CD4-positive, alpha-beta T cell treated with Interleukin-6 at 100 ng/mL for 8 hours (primary cell): ENCODE results near the gene GALNT2.

Experiments used
- DNase-seq: peaks from one replicate; pipeline ENCODE4 v3.0.0-alpha.2; 2020; ENCODE audit warnings: mixed read lengths, low spot score

The GALNT2 gene

GRCh38 chr1:230301822-230302221, 234.8 kb downstream of the GALNT2 start:
- no peak for DNase-seq

- DNase-seq = no peak
These were observed 236.0 kb downstream of the GALNT2 start for GRCh38 chr1:230303069-230303468.

- no peak for DNase-seq
These were observed 236.8 kb downstream of the GALNT2 start for GRCh38 chr1:230303822-230304221.

GRCh38 chr1:230306169-230306568, 239.1 kb downstream of the GALNT2 start:
- DNase-seq = no peak

GRCh38 chr1:230307213-230307612, 240.2 kb downstream of the GALNT2 start:
- no peak for DNase-seq

- DNase-seq = no peak
These were observed 241.0 kb downstream of the GALNT2 start for GRCh38 chr1:230308039-230308438.

- no peak for DNase-seq
These were observed 241.8 kb downstream of the GALNT2 start for GRCh38 chr1:230308821-230309220.

- no peak for DNase-seq
These were observed 242.7 kb downstream of the GALNT2 start for GRCh38 chr1:230309646-230310177.

GRCh38 chr1:230310381-230311163, 243.5 kb downstream of the GALNT2 start:
- DNase-seq = peak; percentile 53

- DNase-seq = no peak
These were observed 245.6 kb downstream of the GALNT2 start for GRCh38 chr1:230312676-230313075.

GRCh38 chr1:230313453-230314141, 246.6 kb downstream of the GALNT2 start:
- no peak for DNase-seq

- no peak for DNase-seq
These were observed 247.1 kb downstream of the GALNT2 start for GRCh38 chr1:230314142-230314470.

GRCh38 chr1:230315099-230315498, 248.1 kb downstream of the GALNT2 start:
- DNase-seq = no peak

GRCh38 chr1:230316864-230317745, 250.1 kb downstream of the GALNT2 start:
- DNase-seq = no peak

GRCh38 chr1:230317823-230318819, 251.1 kb downstream of the GALNT2 start:
- no peak for DNase-seq

- DNase-seq = no peak
These were observed 252.1 kb downstream of the GALNT2 start for GRCh38 chr1:230319014-230319747.

- no peak for DNase-seq
These were observed 253.8 kb downstream of the GALNT2 start for GRCh38 chr1:230320804-230321203.

GRCh38 chr1:230321341-230321740, 254.3 kb downstream of the GALNT2 start:
- DNase-seq = no peak

GRCh38 chr1:230321741-230322420, 254.8 kb downstream of the GALNT2 start:
- DNase-seq = no peak

- DNase-seq = no peak
These were observed 255.4 kb downstream of the GALNT2 start for GRCh38 chr1:230322421-230322756.
